ENCODE data around the gene GADL1.

Gene GADL1

DNA sequence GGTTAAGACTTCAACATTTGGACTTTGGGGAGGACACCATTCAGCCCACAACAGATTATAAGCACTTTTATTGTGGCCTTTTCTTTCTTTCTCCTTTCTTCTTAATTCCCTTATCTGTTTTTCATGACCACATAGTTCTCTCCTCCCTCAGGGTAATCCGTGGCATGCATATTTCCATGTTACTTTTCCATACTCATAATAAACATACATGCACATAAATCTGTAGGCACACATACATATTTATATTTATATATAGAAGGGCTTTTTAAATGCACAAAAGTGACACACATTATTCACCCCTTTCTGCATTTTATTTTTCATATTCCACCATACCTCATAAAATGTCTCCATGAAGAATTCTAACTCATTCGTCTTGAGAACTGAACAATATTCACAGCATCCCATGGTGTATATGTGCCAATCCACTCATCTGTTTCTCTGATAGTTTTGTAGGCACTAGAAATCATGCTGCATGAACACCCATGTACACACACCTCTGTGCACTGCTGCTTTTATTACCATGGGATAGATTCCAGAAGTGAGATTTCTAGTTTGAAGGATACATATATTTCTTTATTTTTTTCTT, 38.1 kb upstream of the GADL1 start:
- TF ChIP-seq, protein P1, sequence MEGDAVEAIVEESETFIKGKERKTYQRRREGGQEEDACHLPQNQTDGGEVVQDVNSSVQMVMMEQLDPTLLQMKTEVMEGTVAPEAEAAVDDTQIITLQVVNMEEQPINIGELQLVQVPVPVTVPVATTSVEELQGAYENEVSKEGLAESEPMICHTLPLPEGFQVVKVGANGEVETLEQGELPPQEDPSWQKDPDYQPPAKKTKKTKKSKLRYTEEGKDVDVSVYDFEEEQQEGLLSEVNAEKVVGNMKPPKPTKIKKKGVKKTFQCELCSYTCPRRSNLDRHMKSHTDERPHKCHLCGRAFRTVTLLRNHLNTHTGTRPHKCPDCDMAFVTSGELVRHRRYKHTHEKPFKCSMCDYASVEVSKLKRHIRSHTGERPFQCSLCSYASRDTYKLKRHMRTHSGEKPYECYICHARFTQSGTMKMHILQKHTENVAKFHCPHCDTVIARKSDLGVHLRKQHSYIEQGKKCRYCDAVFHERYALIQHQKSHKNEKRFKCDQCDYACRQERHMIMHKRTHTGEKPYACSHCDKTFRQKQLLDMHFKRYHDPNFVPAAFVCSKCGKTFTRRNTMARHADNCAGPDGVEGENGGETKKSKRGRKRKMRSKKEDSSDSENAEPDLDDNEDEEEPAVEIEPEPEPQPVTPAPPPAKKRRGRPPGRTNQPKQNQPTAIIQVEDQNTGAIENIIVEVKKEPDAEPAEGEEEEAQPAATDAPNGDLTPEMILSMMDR (IDR thresholded peaks at IDR 0.05) = no peak

DNA sequence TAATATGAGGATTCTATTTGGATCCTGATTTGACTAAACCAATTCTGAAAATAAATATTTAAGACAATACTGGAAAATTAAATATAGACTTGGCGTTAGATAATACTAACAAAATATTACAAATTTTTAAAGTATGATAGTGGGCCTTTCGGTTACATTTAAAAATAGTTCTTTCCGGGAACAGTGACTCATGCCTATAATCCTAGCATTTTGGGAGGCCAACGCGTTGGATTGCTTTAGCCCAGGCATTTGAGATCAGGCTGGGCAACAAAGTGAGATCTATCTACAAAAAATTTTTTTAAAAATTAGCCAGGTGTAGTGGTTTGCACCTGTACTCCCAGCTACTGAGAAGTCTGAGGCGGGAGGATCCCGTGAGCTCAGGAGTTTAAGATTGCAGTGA, 30.3 kb upstream of the GADL1 start:
- TF ChIP-seq, protein P1 (IDR thresholded peaks at IDR 0.05) = no peak

- TF ChIP-seq, protein P1 (IDR thresholded peaks at IDR 0.05) = no peak
Observed at GRCh38 chr3:30919564-30919963, 25.1 kb upstream of the GADL1 start.

GRCh38 chr3:30918761-30919160, 24.3 kb upstream of the GADL1 start:
- TF ChIP-seq, protein P1 (IDR thresholded peaks at IDR 0.05) = no peak

- TF ChIP-seq, protein P1 (IDR thresholded peaks at IDR 0.05) = no peak
Observed at GRCh38 chr3:30915782-30916181, 21.3 kb upstream of the GADL1 start.

DNA sequence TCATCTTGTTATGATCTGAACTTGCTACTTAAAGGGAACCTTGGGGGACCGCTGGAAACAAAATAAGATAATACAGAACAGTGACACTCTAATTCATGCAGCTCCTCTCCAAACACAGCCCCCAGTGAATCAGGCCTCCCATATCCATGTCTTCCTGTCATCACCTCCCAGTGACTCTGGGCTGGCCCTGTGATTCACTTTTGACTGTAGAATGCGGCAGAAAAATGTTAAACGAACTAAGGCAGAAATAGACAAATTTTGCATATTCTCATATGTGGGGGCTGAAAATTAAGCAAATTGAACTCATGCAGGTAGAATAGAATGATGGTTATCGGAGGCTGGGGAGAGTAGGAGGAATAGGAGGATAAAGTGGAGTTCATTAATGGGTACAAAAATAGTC, 20.2 kb upstream of the GADL1 start:
- TF ChIP-seq, protein P1 (IDR thresholded peaks at IDR 0.05) = no peak

DNA sequence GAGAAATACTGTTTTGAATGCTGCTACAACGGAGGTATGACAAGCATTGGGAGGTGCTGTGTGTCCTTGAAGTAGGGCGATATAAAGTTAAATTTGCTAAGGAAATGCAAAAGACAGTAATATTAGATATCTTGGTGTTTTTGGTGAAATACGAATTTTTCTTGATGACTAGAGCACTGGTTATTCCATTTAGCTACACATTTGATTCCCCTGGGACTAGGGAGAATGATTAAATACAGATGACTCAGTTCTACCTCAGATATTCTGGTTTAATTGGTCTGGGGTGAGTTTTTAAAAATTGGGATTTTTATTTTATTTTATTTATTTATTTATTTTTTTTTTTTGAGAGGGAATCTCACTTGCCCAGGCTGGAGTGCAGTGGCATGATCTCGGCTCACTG, 18.7 kb upstream of the GADL1 start:
- TF ChIP-seq, protein P1 (IDR thresholded peaks at IDR 0.05) = no peak

DNA sequence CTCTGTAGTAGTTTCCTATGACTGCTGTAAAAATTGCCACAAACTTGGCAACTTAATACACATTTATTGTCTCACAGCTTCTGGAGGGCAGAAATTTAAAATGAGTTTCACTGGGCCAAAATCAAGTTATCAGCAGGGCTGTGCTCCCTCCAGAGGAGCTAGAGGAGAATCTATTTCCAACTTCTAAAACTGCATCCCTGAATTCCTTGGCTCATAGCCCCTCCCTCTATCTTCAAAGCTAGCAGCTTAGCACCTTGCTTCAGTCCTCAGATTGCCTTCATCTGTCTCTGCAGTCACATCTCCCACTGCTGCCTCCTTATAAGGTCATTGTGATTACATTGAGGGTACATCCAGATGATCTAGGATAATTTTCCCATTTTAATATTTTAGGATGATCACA, 17.8 kb upstream of the GADL1 start:
- TF ChIP-seq, protein P1 (IDR thresholded peaks at IDR 0.05) = no peak
